Keratinocyte (primary cell): ENCODE results near the gene ELAVL3. TPM values are rescaled to one million over a fixed set of nuclear protein-coding genes. Genes with fewer than 3 reads are reported as not detected.
"Not testable (repeated sequence)": the region's sequence is repeated elsewhere in the genome, so short reads cannot be mapped to it uniquely, and the experiment has no call there.

ENCODE experiments used
- DNase-seq: peaks from one replicate; pipeline ENCODE4 v3.0.0-alpha.2; 2011; ENCODE audit warnings: low read depth, missing footprints, low spot score
- FAIRE-seq: peaks from 2 replicates; lab custom pipeline; 2011; peaks lifted over from hg19 to GRCh38; lab: Jason Lieb, UNC
- H2AFZ ChIP-seq: 2 replicates; pipeline ENCODE4 v1.6.0; 2012; ENCODE audit warnings: low read length, control low read depth, inconsistent platforms; ENCODE audit not compliant: control insufficient read depth
- H3K27ac ChIP-seq: 2 replicates; pipeline ENCODE4 v1.5.1; 2011; ENCODE audit warnings: low read length; ENCODE audit not compliant: control insufficient read depth, insufficient read depth
- H3K27me3 ChIP-seq: 3 replicates; pipeline ENCODE4 v1.6.0; 2011; ENCODE audit warnings: low read length; ENCODE audit not compliant: control insufficient read depth, insufficient read depth; ENCODE audit errors: extremely low read depth
- H3K36me3 ChIP-seq, 2 experiments: 2 replicates in 1 of 2; 3 replicates in 1 of 2; pipeline ENCODE4 v1.5.1; 2011; ENCODE audit warnings: low read length in 2 of 2, mild to moderate bottlenecking in 1 of 2; ENCODE audit not compliant: control insufficient read depth in 2 of 2, insufficient read depth in 2 of 2; ENCODE audit errors: extremely low read depth in 1 of 2
- H3K4me1 ChIP-seq: 3 replicates; pipeline ENCODE4 v1.5.1; 2011; ENCODE audit warnings: low read length; ENCODE audit not compliant: control insufficient read depth, insufficient read depth; ENCODE audit errors: extremely low read depth
- H3K4me2 ChIP-seq: 3 replicates; pipeline ENCODE4 v1.6.0; 2011; ENCODE audit warnings: low read depth, low read length; ENCODE audit not compliant: control insufficient read depth, insufficient read depth; ENCODE audit errors: extremely low read depth
- H3K4me3 ChIP-seq, 3 experiments: fragments of 200-600 bp in 1 of 3; sonication (generic) in 1 of 3; 2 replicates in 2 of 3; 3 replicates in 1 of 3; pipeline ENCODE4 v1.5.1; 2011 to 2016; ENCODE audit warnings: low read length in 3 of 3, mild to moderate bottlenecking in 3 of 3, control low read depth in 2 of 3, inconsistent platforms in 1 of 3, low read depth in 1 of 3, mixed read lengths in 1 of 3, mixed run types in 1 of 3, moderate library complexity in 1 of 3; ENCODE audit not compliant: control insufficient read depth in 2 of 3, insufficient read depth in 2 of 3; ENCODE audit errors: extremely low read depth in 1 of 3
- H3K79me2 ChIP-seq: 2 replicates; pipeline ENCODE4 v1.6.0; 2012; ENCODE audit warnings: low read length; ENCODE audit not compliant: control insufficient read depth, insufficient read depth
- H3K9ac ChIP-seq: 3 replicates; pipeline ENCODE4 v1.6.0; 2011; ENCODE audit warnings: low read length; ENCODE audit not compliant: control insufficient read depth, insufficient read depth; ENCODE audit errors: extremely low read depth
- H3K9me1 ChIP-seq: 3 replicates; pipeline ENCODE4 v1.6.0; 2011; ENCODE audit warnings: low read length; ENCODE audit not compliant: control insufficient read depth, insufficient read depth; ENCODE audit errors: extremely low read depth
- H3K9me3 ChIP-seq: 2 replicates; pipeline ENCODE4 v1.5.1; 2012; ENCODE audit warnings: low read depth, low read length; ENCODE audit not compliant: control insufficient read depth
- H4K20me1 ChIP-seq: 3 replicates; pipeline ENCODE4 v1.6.0; 2011; ENCODE audit warnings: low read length; ENCODE audit not compliant: control insufficient read depth, insufficient read depth; ENCODE audit errors: extremely low read depth
- CTCF ChIP-seq, 3 experiments: IDR thresholded peaks in 1 of 3; conservative IDR thresholded peaks in 1 of 3; optimal IDR thresholded peaks in 1 of 3; 2 replicates in 2 of 3; 3 replicates in 1 of 3; pipeline versions ENCODE3 to v1.5.1; 2011; ENCODE audit warnings: low read length in 3 of 3, mild to moderate bottlenecking in 3 of 3, moderate library complexity in 2 of 3, control low read depth in 1 of 3, inconsistent platforms in 1 of 3; ENCODE audit not compliant: insufficient read depth in 2 of 3; ENCODE audit errors: extremely low read depth in 1 of 3
- EZH2 ChIP-seq: IDR thresholded peaks from one replicate; pipeline ENCODE4 v1.6.1; 2012; ENCODE audit warnings: inconsistent platforms, mild to moderate bottlenecking, low read length, moderate library complexity
- dilution Hi-C: fragments of 300-500 bp; cut with MboI; formaldehyde crosslinking; loops from one replicate; pipeline ENCODE4 v1.7.0; 2020; ENCODE audit warnings: low sequenced_read_pairs; ENCODE audit not compliant: extremely low pct_ligation_motif_present
- polyA plus RNA-seq, 5 experiments: library from polyadenylated mRNA; depleted of rRNA in 3 of 5; stranded (reverse) in 3 of 5; stranded (forward) in 1 of 5; unstranded in 1 of 5; fragments of >200 nt; gene quantifications; 1 replicate in 1 of 5; 2 replicates in 3 of 5; 3 replicates in 1 of 5; pipeline versions ENCODE4 v1.2.1 to v1.2.3, GENCODE V29; 2011 to 2012; ENCODE audit warnings: missing spikeins in 2 of 5, low read depth in 1 of 5, low replicate concordance in 1 of 5

Gene ELAVL3
- polyA plus RNA-seq, 1 donor (not counting 4 experiments of a cell fraction or from before 2014, with no cell fraction given), result not detected

DNA sequence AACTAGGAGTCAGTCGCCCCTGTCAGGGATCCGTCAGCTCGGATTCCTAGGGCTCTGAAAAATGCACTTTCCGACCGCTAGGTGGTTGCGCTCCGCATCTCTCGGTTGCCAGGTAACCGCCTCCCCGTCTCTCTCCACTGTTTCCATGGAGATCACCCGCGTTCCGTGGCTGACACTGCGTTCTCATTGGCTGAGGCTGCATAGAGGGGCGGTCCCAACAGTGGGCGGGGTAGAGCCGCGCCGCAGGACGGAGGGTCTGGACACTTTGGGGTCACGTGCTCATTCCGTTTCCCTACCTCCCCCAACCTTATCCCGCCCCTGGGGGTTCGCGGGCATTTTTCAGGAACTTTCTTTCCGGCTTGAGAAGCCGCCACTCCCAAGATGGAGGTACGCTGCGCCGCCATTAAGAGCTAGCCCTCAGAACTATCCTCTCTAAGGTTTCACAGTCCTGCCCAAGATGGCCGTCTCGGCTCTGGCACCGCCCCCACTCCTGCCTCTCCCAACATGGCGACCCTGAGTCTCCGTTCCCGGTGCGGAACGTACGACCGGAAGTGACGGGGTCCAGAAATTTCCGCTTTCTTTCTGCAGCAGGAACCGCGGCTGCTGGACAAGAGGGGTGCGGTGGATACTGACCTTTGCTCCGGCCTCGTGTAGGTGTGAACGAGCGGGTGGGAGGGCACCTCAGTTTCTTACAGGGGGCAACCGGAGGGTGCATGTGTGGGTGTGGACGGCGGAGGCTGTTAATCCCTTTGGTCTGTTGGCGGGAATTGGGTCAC lies 45.6 kb downstream of the ELAVL3 start, which contains the start of the genes ODAD3 and PRKCSH:
Gene ODAD3, minus strand, starts transcription at position 65 of the 776 bp plus-strand sequence. CDS start 105 bp downstream, outside the sequence.
Gene PRKCSH, plus strand, starts transcription at position 579 of the 776 bp plus-strand sequence. CDS start 483 bp downstream, outside the sequence.
- Histone ChIP-seq H3K36me3 (peaks cover 13 to 19% of the 10 kb centered on the region in 2 experiments), H3K79me2 (peaks cover 22% of the 10 kb centered on the region), H2AFZ (peak within 1 kb of the TSS; percentile 94), H3K4me2 (peak within 1 kb of the TSS; percentile 97), H3K9ac (peak within 1 kb of the TSS; percentile 79), H3K9me1 (peaks cover 2% of the 10 kb centered on the region), H3K4me3 (peak within 1 kb of the TSS; percentile 69 to 81 (median 74)), H3K27ac (peak within 1 kb of the TSS; percentile 63), H4K20me1 (no peaks in the 10 kb centered on the region), H3K4me1 (peaks cover 10% of the 10 kb centered on the region), H3K9me3 (no peaks in the 10 kb centered on the region), H3K27me3 (no peaks in the 10 kb centered on the region)
- peak; percentile 78 to 93 (median 93) for TF ChIP-seq CTCF (optimal IDR thresholded peaks at IDR 0.05 in 1 of 3, IDR thresholded peaks at IDR 0.05 in 1 of 3, conservative IDR thresholded peaks at IDR 0.05 in 1 of 3; ENCODE audit: extremely low read depth in 1 of 3, insufficient read depth in 2 of 3, low read length in 3 of 3)
- no peak for TF ChIP-seq EZH2
- DNase-seq (peak; percentile 96), FAIRE-seq (peak; percentile 96)
- dilution Hi-C loops, result no loop called here

DNA sequence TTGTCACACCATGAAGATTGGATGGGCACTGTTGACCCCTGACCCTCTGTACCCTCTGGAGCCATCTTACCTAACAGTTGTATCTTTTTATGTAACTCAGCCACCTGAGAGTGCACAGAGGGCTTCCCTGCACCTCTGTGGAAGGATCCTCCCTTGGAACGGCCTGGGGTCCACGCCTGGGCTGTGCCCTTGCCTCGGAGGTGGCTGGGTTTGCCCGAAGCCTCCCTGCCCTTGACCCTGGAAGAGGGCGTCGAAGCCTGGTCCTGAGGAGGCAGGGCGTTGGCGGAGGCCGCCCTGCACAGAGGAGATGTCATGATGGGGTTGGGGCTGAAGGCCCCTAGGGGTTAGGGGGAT lies 46.2 kb downstream of the ELAVL3 start:
- Histone ChIP-seq H3K4me1 (peaks cover 10% of the 10 kb centered on the region), H4K20me1 (no peaks in the 10 kb centered on the region), H3K36me3 (peaks cover 13 to 19% of the 10 kb centered on the region in 2 experiments), H3K9me3 (no peaks in the 10 kb centered on the region), H3K27ac (peak overlapping the region; percentile 17), H3K4me2 (peak overlapping the region; percentile 76), H2AFZ (peak overlapping the region; percentile 94), H3K9ac (peak overlapping the region; percentile 69), H3K4me3 (peak overlapping the region; percentile 62 to 69 (median 63)), H3K27me3 (no peaks in the 10 kb centered on the region), H3K9me1 (peaks cover 2% of the 10 kb centered on the region), H3K79me2 (peaks cover 22% of the 10 kb centered on the region)
- TF ChIP-seq EZH2 (no peak), CTCF (optimal IDR thresholded peaks at IDR 0.05 in 1 of 3, IDR thresholded peaks at IDR 0.05 in 1 of 3, conservative IDR thresholded peaks at IDR 0.05 in 1 of 3; ENCODE audit: extremely low read depth in 1 of 3, insufficient read depth in 2 of 3, low read length in 3 of 3) (no peak)
- FAIRE-seq (no peak), DNase-seq (no peak)
- dilution Hi-C loops, result no loop called here

GRCh38 chr19:11433526-11433925 lies 47.3 kb downstream of the ELAVL3 start:
- H3K4me3 ChIP-seq, H3K4me2 ChIP-seq, H3K9me3 ChIP-seq, H3K9ac ChIP-seq, H4K20me1 ChIP-seq, H3K27ac ChIP-seq, H3K9me1 ChIP-seq, dilution Hi-C loops, H2AFZ ChIP-seq, FAIRE-seq, DNase-seq, H3K27me3 ChIP-seq: not testable (repeated sequence)
- Histone ChIP-seq H3K36me3 (peaks cover 10 to 13% of the 10 kb centered on the region in 2 experiments), H3K79me2 (peaks cover 22% of the 10 kb centered on the region), H3K4me1 (peaks cover 10% of the 10 kb centered on the region)
